WI38 (cell line): ENCODE measurements around the gene HOXB6.

Source experiments
- H3K4me3 ChIP-seq: 2 replicates; pipeline ENCODE4 v1.5.1; 2011; ENCODE audit warnings: low read depth, mild to moderate bottlenecking, control low read depth, low read length
- TF ChIP-seq, protein P1 (sequence below): IDR thresholded peaks from 2 replicates; pipeline ENCODE4 v1.5.1; 2012; ENCODE audit warnings: low read depth, mild to moderate bottlenecking, control low read depth, low read length

Gene HOXB6

DNA sequence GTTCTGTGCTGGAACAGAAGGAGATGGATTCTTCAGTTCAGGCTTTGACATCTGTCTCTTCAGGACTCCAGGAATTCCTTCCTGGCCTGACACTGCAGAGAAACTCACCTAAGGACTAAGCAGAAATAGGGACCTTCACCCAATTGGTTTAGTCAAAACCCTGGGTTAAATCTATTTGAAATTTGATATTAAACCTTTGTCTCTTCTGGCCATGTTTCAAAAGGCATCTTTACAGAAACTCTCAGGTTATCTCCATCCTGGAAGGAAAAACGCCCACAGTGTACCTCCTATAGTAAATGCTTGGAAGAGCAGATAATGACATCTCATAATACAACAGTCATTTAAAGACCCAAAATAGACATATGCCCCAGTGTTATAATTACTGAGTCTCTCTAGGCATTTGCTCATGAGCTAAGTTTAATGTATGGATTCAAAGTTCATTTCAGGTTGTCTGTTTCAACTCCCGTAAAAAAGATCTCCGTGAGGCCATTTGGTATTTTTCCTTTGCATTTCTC lies 21.0 kb downstream of the HOXB6 start:
- TF ChIP-seq, protein P1, sequence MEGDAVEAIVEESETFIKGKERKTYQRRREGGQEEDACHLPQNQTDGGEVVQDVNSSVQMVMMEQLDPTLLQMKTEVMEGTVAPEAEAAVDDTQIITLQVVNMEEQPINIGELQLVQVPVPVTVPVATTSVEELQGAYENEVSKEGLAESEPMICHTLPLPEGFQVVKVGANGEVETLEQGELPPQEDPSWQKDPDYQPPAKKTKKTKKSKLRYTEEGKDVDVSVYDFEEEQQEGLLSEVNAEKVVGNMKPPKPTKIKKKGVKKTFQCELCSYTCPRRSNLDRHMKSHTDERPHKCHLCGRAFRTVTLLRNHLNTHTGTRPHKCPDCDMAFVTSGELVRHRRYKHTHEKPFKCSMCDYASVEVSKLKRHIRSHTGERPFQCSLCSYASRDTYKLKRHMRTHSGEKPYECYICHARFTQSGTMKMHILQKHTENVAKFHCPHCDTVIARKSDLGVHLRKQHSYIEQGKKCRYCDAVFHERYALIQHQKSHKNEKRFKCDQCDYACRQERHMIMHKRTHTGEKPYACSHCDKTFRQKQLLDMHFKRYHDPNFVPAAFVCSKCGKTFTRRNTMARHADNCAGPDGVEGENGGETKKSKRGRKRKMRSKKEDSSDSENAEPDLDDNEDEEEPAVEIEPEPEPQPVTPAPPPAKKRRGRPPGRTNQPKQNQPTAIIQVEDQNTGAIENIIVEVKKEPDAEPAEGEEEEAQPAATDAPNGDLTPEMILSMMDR, result no peak
- H3K4me3 ChIP-seq, result peak overlapping the region; percentile 89

DNA sequence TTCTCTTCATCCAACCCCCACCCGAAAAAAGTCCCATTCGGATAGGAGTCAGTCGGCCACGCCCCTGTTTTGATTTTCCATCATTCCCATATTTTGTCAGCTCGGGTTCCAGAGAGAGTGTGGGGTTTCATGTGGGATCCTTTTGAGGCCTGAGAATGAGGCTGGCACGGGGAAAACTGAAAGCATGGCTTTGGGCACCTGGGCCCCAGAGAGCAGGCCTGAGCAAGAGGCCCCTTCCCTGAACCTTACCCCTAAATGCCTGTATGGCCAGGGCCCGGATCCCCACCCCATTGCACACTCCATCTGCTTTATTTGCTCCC lies 22.1 kb downstream of the HOXB6 start:
- H3K4me3 ChIP-seq, result peak overlapping the region; percentile 79
- TF ChIP-seq, protein P1, result no peak

DNA sequence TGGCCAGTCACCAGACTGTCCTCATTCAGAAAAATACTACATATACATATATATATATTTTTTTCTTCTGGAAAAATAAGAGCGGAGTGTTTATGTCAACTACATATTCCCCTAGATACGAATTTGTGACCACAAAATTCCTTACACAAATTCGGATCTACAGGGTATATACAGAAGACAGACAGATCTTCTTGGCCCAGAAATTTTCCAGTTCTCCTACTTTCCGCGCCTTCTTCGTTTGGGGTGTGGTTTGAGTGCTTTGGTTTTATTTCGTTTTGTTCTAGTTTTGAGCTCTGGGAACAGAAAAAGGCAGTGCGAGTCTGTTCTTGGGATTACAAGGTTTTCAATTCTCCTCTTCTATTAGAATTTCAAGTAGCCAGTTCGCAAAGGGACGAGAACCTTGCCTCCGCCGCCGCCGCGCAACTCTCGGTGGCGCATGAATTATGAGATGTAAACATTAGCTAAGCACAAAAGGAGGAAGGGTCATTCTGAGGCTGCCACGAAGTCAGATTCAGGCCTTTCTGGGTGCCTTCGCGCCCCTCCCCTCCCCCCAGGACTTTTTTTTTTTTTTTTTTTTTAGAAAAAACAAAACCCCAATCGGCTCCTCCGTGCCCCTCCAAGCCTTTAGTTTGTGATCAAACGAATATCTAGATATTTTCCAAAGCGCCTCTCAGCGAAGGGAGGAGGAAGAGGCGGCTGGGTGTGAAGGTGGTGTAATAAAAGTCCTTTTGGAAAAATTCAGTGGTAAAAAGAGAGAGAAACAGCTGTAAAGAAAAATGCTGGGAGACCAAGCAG lies 24.8 kb downstream of the HOXB6 start:
- TF ChIP-seq, protein P1, result no peak
- peak overlapping the region; percentile 79 for H3K4me3 ChIP-seq

DNA sequence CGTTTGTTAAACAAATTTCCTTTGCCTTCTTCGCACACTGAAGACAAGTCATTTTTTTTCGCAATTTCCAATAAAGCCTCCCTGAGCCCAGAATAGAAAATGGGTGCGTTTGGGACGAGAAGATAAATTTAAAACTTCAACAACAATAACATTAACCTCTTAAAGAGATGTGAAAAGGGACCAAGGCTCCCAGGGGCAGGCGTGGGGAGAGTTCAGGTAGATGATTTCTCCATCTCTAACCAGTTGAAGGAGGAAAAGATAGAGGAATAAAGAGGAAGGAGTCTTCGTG lies 25.4 kb downstream of the HOXB6 start:
- peak overlapping the region; percentile 79 for H3K4me3 ChIP-seq

DNA sequence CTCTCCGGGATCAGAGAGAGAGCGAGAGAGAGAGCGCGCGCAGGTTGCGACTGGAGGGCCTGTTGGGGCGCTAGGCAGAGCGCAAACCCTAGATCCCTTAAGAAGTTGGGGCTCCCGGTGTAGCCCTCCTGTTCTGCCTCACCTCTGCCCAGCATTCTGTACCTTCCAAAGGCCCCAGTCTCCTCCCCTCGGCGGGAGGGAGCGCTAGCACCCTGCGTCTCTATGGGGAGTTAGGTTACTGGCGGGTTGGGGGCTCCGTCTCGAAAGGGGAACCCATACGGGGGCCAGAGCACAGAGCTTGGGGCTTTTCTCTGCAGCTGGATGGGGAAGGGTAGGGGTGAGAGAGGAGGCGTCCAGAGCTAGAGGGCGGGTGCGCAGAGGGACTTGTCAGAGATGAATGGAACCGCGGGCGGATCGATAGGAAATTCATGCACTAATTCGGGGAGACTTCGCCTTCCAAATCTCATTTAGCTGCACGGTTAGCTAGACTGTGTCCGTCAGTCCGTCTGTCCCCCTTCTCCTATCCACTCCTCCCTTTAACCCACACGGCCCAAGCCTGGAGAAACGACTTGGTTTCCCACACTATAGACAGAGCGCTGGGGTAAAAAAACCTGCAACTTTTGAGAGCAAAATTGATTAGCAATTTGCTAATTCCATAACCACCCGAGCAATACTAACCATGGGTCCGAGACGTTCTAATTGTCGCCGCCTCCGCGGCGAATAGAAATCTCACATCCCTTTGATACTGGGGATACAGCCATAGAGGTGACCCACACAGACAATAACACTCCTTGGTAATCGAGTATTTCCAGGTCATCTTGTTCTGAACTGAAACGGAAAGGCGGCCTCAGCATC lies 25.9 kb downstream of the HOXB6 start:
- TF ChIP-seq, protein P1, result no peak
- H3K4me3 ChIP-seq, result peak overlapping the region; percentile 79

More for the DNA sequence above, 25.4 kb downstream of the HOXB6 start:
- TF ChIP-seq, protein P1, result no peak

DNA sequence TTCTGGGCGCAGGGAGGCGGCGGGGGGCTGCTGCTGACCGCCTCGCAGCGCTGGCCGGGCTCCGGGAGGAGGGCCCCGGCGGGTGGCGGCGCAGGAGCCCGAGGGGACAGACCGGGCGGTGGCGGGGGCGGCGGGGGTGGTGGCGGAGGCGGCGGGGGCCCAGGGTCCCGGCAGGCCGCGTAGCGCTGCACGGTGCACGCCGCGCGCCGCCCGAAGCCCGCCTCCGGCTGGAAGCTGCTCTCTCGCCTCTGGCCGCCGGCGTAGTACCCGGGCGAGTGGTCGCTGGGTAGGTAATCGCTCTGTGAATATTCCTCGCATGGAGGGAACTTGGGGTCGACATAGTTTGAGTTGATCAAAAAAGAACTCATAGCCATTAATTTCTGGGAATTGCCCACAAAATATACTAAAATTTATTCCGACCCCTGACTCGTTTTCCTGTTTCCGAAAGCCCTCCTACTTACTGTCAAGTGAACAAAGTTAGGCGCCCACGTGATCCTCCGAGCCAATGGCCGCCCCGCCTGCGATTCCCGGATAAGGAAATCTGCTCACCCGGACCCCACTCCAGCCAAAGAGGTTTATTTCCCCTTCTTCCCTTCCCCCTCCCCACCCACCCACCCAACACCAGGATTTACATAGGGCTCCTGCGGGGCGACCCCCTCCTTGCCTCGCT lies 26.7 kb downstream of the HOXB6 start, which contains the start of gene HOXB4:
Gene HOXB4, minus strand, starts transcription at position 405 of the 670 bp plus-strand sequence. Its CDS starts 31 bp downstream, at position 374.
- TF ChIP-seq, protein P1, result no peak
- H3K4me3 ChIP-seq, result peak within 1 kb of the TSS; percentile 79
